Measurements from ENCODE around the gene RMDN2. TPM values are rescaled to one million over a fixed set of nuclear protein-coding genes. Genes with fewer than 3 reads are reported as not detected.

The RMDN2 gene
- total RNA-seq, 1 experiment from 2014 or later = 3.0 TPM

- Histone ChIP-seq H3K4me3 (ENCODE audit: low read depth, low read length, poor library complexity, severe bottlenecking) (no peak overlapping the region), H3K4me1 (ENCODE audit: insufficient read depth, low read length, poor library complexity, severe bottlenecking) (peaks cover 3% of the 10 kb centered on the region), H3K27me3 (replicated peaks; ENCODE audit: insufficient read depth, low read depth, low read length, poor library complexity) (peaks cover 17% of the 10 kb centered on the region), H3K27ac (ENCODE audit: low read depth, low read length, poor library complexity, severe bottlenecking) (no peak overlapping the region), H3K36me3 (ENCODE audit: insufficient read depth, low read length, poor library complexity, severe bottlenecking) (no peaks in the 10 kb centered on the region), H3K9me3 (ENCODE audit: low read depth, low read length, poor library complexity, severe bottlenecking) (no peaks in the 10 kb centered on the region)
- DNase-seq (ENCODE audit: low spot score) = peak; percentile 75
- ChIA-PET POLR2A (ENCODE audit: low non-redundant PET) (no interaction called here), CTCF (interaction anchor here (0.5 to 4.0 kb wide), 19 partner anchors 9 to 646 kb away, joined by 3 to 59 read pairs (median 4); partner anchors contain the start of genes CEBPZ and NDUFAF7)
- BruUV-seq (replicated peaks) = no TSS peak
- intact Hi-C loops (cut with micrococcal nuclease; ENCODE audit: unreplicated experiment) = loop anchor here (1.0 to 2.0 kb wide), 2 partner anchors 463 to 481 kb away; no protein-coding TSS in a partner anchor
- TF ChIP-seq CTCF (conservative IDR thresholded peaks at IDR 0.05; ENCODE audit: low read depth, low read length) = peak; percentile 77
- TF ChIP-seq EZH2 (IDR thresholded peaks at IDR 0.05; ENCODE audit: borderline replicate concordance, low read depth, low read length, poor library complexity, severe bottlenecking) = no peak
Observed at GRCh38 chr2:37877457-37878315, 47.4 kb upstream of the RMDN2 start.

- POLR2A ChIA-PET (ENCODE audit: low non-redundant PET) = no interaction called here
Observed at GRCh38 chr2:37878536-37878935, 46.6 kb upstream of the RMDN2 start.

GRCh38 chr2:37880551-37880950 lies 44.5 kb upstream of the RMDN2 start:
- ChIA-PET POLR2A (ENCODE audit: low non-redundant PET) (no interaction called here), CTCF (interaction anchor here (0.6 to 0.7 kb wide), 3 partner anchors 8 to 182 kb away, joined by 3 to 7 read pairs (median 4); no protein-coding TSS in a partner anchor)
- no peak overlapping the region for H3K4me3 ChIP-seq (ENCODE audit: low read depth, low read length, poor library complexity, severe bottlenecking)
- H3K27ac ChIP-seq (ENCODE audit: low read depth, low read length, poor library complexity, severe bottlenecking) = no peak overlapping the region
- TF ChIP-seq EZH2 (IDR thresholded peaks at IDR 0.05; ENCODE audit: borderline replicate concordance, low read depth, low read length, poor library complexity, severe bottlenecking) (no peak), CTCF (conservative IDR thresholded peaks at IDR 0.05; ENCODE audit: low read depth, low read length) (0 out of 2 replicates have a peak, but pooled peaks have one; percentile 14)
- H3K9me3 ChIP-seq (ENCODE audit: low read depth, low read length, poor library complexity, severe bottlenecking) = no peaks in the 10 kb centered on the region
- intact Hi-C loops (cut with micrococcal nuclease; ENCODE audit: unreplicated experiment) = loop anchor here (10.0 kb wide), 1 partner anchor 716 kb away; no protein-coding TSS in a partner anchor
- no TSS peak for BruUV-seq (replicated peaks)
- H3K4me1 ChIP-seq (ENCODE audit: insufficient read depth, low read length, poor library complexity, severe bottlenecking) = peaks cover 3% of the 10 kb centered on the region
- no peak for DNase-seq (ENCODE audit: low spot score)
- H3K27me3 ChIP-seq (replicated peaks; ENCODE audit: insufficient read depth, low read depth, low read length, poor library complexity) = peaks cover 20% of the 10 kb centered on the region
- H3K36me3 ChIP-seq (ENCODE audit: insufficient read depth, low read length, poor library complexity, severe bottlenecking) = no peaks in the 10 kb centered on the region

More at GRCh38 chr2:37878536-37878935, 46.6 kb upstream of the RMDN2 start:
- Histone ChIP-seq H3K4me3 (ENCODE audit: low read depth, low read length, poor library complexity, severe bottlenecking) (no peak overlapping the region), H3K4me1 (ENCODE audit: insufficient read depth, low read length, poor library complexity, severe bottlenecking) (peaks cover 3% of the 10 kb centered on the region), H3K27ac (ENCODE audit: low read depth, low read length, poor library complexity, severe bottlenecking) (no peak overlapping the region), H3K36me3 (ENCODE audit: insufficient read depth, low read length, poor library complexity, severe bottlenecking) (no peaks in the 10 kb centered on the region), H3K9me3 (ENCODE audit: low read depth, low read length, poor library complexity, severe bottlenecking) (no peaks in the 10 kb centered on the region), H3K27me3 (replicated peaks; ENCODE audit: insufficient read depth, low read depth, low read length, poor library complexity) (peaks cover 17% of the 10 kb centered on the region)
- DNase-seq (ENCODE audit: low spot score) = no peak
- TF ChIP-seq EZH2 (IDR thresholded peaks at IDR 0.05; ENCODE audit: borderline replicate concordance, low read depth, low read length, poor library complexity, severe bottlenecking) (no peak), CTCF (conservative IDR thresholded peaks at IDR 0.05; ENCODE audit: low read depth, low read length) (no peak)
- CTCF ChIA-PET = interaction anchor here (0.6 to 4.0 kb wide), 4 partner anchors 46 to 587 kb away, joined by 4 to 59 read pairs (median 26); no protein-coding TSS in a partner anchor
- BruUV-seq (replicated peaks) = no TSS peak
- intact Hi-C loops (cut with micrococcal nuclease; ENCODE audit: unreplicated experiment) = no loop called here

Data from A673 (cell line).